ENCODE results near the gene IL4I1. TPM values are rescaled to one million over a fixed set of nuclear protein-coding genes. Genes with fewer than 3 reads are reported as not detected.
A peak's percentile ranks its signal among the peaks of the same experiment; 100 is the strongest.

Gene IL4I1
- total and polyA plus RNA-seq, 2 of the 8 experiments (the other 6 are each of a cell fraction or from before 2014, with no cell fraction given) = 0.41 to 0.76 TPM

DNA sequence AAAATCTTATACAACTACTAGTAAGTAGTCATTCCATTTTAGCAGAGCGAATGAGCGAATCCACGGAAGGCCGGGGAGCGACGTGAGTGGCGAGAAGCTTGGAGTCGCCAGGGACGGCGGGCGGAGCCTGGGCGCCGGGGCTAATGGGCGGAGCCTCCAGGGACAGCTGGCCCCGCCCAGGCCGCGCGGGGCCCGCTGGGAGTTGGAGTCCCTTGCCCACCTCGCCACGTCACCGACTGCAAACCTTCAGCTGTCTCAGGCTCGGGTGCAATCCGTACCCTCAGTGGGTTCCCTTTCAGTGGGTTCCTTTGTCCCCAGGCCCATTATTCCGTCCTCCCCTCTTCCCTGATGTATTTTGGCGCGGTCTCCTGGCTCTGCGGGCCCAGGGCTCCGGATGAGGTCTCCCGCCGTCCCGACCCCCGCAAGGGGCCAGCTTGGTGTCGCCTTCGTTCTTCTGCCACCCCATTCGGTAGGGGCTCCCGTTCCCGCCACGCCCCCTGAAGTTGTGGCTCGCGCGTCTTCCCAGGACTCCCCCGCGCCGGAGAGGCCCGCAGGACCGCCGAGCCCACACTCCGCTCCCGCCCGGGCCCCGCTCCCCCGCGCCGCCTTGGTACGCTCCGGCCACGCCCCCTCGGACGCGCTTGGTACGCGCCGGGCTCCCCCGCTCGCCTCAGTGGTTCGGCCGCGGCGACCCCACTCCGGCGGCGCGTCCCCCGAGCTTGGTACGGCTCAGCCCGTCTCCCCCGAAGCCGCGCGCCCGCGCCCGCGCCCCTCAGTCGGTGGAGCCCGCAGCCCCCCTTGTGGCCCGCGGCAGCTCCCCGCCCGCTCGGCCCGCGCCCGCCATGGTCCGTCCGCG lies 46.0 kb downstream of the IL4I1 start, which contains the start of gene PTOV1 (continued):
- TF ChIP-seq TBP (IDR thresholded peaks at IDR 0.05; ENCODE audit: low read depth, low read length) (peak; percentile 80), CEBPB (IDR thresholded peaks at IDR 0.05; ENCODE audit: low read depth, low read length) (no peak), SRF (IDR thresholded peaks at IDR 0.05; ENCODE audit: low read depth, low read length) (peak; percentile 68), CHD1 (IDR thresholded peaks at IDR 0.05; ENCODE audit: low read depth, low read length) (peak; percentile 96), FOSL1 (IDR thresholded peaks at IDR 0.05; ENCODE audit: insufficient read depth, low read depth, low read length) (no peak), POU5F1 (IDR thresholded peaks at IDR 0.05; ENCODE audit: low read depth, low read length) (no peak), HDAC6 (IDR thresholded peaks at IDR 0.05; ENCODE audit: low read depth, low read length) (no peak), SP2 (IDR thresholded peaks at IDR 0.05; ENCODE audit: low read length) (no peak), GABPA (IDR thresholded peaks at IDR 0.05; ENCODE audit: borderline replicate concordance, insufficient read depth, low read length) (no peak), HDAC2 (IDR thresholded peaks at IDR 0.05; ENCODE audit: borderline replicate concordance in 1 of 2, low read depth in 2 of 2, low read length in 2 of 2) (0 out of 4 replicates have a peak, but pooled peaks have one; percentile 26 to 54), CBX8 (IDR thresholded peaks at IDR 0.05; ENCODE audit: borderline replicate concordance, low read depth, low read length) (no peak)
- TF ChIP-seq, protein P1, sequence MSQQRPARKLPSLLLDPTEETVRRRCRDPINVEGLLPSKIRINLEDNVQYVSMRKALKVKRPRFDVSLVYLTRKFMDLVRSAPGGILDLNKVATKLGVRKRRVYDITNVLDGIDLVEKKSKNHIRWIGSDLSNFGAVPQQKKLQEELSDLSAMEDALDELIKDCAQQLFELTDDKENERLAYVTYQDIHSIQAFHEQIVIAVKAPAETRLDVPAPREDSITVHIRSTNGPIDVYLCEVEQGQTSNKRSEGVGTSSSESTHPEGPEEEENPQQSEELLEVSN (IDR thresholded peaks at IDR 0.05) = no peak

All from H1 (cell line).